GM10266 (cell line): ENCODE measurements around the gene YBX2.

Experiments used
- DNase-seq: peaks from one replicate; pipeline ENCODE4 v3.0.0; 2012; ENCODE audit errors: extremely low spot score
- TF ChIP-seq, protein P1 (sequence below): IDR thresholded peaks from 2 replicates; pipeline ENCODE4 v1.5.1; 2012; ENCODE audit warnings: mild to moderate bottlenecking, low read depth; ENCODE audit not compliant: control insufficient read depth, insufficient read depth; ENCODE audit errors: missing control alignments

YBX2 gene

DNA sequence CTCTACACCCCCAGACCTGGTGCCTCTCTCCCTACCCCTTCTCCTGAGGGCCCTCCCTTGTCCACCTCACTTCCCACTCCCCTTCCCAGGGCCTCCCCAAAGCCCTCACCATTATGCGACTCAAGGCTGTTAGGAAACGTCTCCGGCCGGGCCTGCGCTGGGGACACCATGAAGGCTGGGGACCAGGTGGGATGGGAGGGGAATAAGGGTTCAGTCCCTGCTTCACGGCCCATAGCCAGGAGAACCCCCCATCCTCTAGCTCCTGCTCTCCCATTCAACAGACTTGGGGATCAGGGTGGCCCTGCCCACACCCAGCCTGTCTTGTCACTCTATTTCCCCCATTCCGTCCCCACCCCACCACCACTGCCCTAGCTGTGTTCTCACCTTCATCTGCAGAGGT lies 32.6 kb upstream of the YBX2 start:
- TF ChIP-seq, protein P1, sequence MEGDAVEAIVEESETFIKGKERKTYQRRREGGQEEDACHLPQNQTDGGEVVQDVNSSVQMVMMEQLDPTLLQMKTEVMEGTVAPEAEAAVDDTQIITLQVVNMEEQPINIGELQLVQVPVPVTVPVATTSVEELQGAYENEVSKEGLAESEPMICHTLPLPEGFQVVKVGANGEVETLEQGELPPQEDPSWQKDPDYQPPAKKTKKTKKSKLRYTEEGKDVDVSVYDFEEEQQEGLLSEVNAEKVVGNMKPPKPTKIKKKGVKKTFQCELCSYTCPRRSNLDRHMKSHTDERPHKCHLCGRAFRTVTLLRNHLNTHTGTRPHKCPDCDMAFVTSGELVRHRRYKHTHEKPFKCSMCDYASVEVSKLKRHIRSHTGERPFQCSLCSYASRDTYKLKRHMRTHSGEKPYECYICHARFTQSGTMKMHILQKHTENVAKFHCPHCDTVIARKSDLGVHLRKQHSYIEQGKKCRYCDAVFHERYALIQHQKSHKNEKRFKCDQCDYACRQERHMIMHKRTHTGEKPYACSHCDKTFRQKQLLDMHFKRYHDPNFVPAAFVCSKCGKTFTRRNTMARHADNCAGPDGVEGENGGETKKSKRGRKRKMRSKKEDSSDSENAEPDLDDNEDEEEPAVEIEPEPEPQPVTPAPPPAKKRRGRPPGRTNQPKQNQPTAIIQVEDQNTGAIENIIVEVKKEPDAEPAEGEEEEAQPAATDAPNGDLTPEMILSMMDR = no peak
- DNase-seq = peak; percentile 8

DNA sequence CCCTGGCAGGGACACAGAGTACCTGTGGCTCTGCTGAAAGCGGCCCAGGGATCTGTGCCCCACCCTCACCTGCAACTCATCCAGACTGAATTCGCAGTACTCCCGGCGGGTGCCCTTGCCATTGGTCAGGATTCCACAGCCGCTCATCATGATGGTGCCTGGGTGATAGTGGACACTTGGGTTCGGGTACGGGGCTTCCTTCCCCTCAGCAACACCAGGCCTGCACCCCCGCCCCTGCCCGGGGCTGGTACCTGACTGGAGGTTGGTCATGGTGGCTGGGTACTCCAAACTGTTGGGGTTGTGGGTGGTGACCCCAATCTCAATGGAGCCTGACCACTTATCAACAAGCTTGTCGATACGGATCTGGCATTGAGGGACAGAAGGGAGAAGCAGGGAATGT lies 31.7 kb upstream of the YBX2 start:
- TF ChIP-seq, protein P1 = no peak
- no peak for DNase-seq

DNA sequence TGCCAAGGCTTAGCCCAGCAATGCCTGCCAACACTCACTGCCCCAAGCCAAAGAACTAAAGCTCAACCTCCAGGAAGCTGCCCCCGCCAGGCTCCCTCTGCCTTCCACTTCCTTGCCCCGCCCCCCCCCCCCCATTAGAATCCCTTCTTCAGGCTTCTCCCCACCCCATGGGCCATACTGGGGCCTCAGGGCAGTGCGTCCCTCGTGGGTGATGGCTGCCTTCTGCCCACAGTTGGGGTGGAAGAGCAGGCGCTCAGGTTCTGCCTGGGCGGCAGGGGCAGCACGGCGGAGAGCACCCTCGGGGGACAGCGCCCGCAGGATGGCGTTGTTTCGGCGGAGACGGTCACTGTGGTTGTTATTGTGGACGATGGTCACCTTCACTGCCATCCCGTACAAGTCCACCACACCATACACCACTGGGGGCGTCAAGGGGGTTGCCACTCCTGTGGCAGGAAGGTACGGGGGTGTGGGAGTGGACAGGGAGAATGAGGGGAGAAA lies 30.6 kb upstream of the YBX2 start:
- TF ChIP-seq, protein P1 = no peak
- no peak for DNase-seq

DNA sequence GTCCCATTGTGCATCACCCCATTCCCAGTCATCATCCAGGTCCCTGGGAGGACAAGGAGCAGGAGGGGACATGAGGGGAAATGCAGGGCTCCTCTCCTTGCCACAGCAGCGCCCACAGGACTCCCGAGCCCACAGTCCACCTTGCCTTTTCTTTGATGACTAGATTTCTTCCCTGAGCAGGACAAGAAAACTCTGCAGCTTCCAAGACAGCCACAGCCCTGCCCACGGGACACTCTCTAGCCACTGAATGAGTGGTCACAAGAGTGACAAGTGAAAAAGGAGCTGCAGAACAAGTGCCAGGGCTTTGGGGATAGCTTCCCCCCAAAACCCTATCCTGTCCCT lies 30.0 kb upstream of the YBX2 start:
- DNase-seq = peak; percentile 10
- TF ChIP-seq, protein P1 = no peak

DNA sequence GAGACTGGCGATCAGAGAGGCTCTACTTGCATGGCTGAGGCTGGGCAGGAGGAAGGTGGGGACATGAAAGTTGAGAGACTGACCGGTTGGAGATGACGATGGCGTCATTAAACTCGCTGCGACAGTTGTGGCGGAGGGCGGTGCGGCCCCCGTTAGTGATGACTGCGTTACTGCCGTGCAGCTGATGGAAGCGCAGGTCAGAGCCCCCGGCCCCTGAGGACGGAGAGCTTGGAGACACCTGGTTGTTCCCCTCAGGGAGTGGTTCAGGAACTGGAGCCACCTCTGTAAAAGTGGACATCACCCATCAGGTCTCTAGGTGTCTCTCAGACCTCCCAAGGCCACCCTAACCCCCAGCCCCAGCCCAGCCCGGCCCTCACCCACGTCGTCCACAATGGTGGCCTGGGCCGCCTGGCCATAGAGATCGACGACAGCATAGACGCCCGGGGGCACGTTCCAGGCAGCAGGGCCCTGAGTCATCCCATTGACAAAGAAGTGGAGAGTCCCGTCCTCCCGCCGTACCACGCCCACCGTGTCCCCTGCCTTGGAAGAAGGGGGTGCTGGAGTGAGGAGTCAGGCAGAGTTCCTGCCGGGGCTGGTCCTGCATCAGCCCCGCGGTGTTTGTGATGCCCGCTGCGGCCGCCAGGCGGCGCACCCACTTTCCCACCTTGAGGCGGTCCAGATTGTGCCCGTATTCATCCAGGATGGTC lies 29.4 kb upstream of the YBX2 start:
- TF ChIP-seq, protein P1 = peak; percentile 84
- peak; percentile 72 for DNase-seq

DNA sequence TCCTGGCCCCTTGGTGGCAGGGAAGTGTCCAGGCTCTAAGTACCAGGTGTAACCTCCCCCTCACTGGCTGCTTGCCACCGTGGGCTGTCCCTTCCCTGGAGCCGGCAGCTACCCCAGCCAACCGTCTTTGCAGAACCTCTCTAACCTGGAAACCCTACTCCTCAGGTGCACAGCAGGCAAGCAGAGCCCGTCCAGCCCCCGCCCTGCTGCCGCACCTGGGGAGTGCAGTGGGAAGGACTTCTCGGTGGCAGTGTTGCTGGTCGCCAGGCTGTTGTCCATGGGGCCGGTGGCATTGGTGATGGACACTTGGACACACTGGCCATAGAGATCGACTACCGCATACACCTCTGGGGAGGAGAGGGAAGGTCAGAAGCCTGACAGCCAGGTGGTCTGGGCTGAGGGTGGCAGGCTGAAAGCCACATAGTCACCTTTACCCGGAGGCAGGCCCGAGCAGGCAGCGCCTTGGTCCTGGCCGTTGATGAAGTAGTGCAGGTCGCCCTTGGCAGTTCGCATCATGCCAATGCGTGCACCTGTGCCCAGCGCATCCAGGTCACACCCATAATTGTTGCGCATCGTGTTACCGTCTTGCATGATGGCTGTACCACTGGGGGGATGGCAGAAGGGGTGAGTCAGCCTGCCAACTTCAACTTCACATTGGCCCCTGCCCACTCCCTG lies 28.2 kb upstream of the YBX2 start:
- TF ChIP-seq, protein P1 = no peak
- DNase-seq = peak; percentile 7

DNA sequence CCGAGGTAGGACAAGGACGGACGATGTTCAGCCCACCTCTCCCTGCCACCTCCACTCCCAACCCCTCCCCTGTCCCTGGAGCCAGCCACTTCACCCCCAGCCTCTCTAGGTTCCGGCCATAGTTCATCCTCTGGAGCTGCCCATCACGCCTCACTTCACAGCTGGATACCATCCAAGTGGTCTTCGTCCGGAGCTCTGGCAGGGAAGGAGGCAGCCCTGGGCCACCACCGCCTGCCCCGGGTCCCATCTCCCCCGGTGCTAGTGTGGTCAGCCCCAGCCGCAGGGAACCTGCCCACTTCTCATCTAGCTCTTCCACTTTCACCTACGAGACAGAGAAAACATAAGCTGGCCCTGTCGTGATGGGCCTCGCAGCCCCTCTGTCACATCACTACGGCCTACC lies 27.0 kb upstream of the YBX2 start:
- TF ChIP-seq, protein P1 = no peak
- no peak for DNase-seq
